Measurements from ENCODE around the gene PNMA1. TPM values are rescaled to one million over a fixed set of nuclear protein-coding genes. Genes with fewer than 3 reads are reported as not detected.

PNMA1 gene, protein sequence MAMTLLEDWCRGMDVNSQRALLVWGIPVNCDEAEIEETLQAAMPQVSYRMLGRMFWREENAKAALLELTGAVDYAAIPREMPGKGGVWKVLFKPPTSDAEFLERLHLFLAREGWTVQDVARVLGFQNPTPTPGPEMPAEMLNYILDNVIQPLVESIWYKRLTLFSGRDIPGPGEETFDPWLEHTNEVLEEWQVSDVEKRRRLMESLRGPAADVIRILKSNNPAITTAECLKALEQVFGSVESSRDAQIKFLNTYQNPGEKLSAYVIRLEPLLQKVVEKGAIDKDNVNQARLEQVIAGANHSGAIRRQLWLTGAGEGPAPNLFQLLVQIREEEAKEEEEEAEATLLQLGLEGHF
- 10 to 100 TPM; 12.6 to 58.0 (median 39.4) TPM for total RNA-seq

- H3K4me1 ChIP-seq = peaks cover 0 to 12% of the 10 kb centered on the region in 2 donors
- peak; percentile 87 for DNase-seq
- no peaks in the 10 kb centered on the region for H3K36me3 ChIP-seq
- no peaks in the 10 kb centered on the region for H3K9me3 ChIP-seq
- H3K27me3 ChIP-seq = no peaks in the 10 kb centered on the region
- intact Hi-C loops (cut with DNase I; ENCODE audit: low total_unique reads) = no loop called here
- peak within 1 kb of the TSS; percentile 90 to 96 for H3K4me3 ChIP-seq
- peak; percentile 82 to 91 for TF ChIP-seq POLR2A (IDR thresholded peaks at IDR 0.05)
- TF ChIP-seq, protein P1, sequence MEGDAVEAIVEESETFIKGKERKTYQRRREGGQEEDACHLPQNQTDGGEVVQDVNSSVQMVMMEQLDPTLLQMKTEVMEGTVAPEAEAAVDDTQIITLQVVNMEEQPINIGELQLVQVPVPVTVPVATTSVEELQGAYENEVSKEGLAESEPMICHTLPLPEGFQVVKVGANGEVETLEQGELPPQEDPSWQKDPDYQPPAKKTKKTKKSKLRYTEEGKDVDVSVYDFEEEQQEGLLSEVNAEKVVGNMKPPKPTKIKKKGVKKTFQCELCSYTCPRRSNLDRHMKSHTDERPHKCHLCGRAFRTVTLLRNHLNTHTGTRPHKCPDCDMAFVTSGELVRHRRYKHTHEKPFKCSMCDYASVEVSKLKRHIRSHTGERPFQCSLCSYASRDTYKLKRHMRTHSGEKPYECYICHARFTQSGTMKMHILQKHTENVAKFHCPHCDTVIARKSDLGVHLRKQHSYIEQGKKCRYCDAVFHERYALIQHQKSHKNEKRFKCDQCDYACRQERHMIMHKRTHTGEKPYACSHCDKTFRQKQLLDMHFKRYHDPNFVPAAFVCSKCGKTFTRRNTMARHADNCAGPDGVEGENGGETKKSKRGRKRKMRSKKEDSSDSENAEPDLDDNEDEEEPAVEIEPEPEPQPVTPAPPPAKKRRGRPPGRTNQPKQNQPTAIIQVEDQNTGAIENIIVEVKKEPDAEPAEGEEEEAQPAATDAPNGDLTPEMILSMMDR (IDR thresholded peaks at IDR 0.05) = peak in 1 of 4 experiments; percentile 8
- H3K27ac ChIP-seq = peak within 1 kb of the TSS; percentile 95 to 96
Measured at GRCh38 chr14:73713803-73714655, at the start of gene PNMA1. Gene PNMA1 (minus strand): TSS chr14:73714384. CDS start chr14:73713639, 745 bp downstream.

DNA sequence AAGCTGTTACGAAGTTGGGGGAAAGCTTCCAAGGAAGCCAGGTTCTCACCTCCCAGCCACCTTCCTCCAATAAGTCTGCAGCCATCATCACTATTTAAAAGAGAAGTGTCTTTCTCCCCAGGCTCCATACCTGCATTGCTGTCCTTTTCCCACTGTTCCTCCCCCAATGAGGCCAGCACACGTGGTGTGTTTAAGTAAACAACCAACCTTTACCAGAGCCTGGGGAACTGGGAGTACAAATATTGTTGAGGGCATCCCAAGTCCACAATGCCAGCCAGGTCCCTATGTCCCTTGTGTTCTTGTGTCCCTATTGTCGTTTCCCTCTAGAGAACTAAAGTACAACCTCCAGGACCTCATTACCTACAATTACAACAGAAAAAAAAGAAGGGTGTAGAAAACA lies 49.2 kb upstream of the PNMA1 start:
- TF ChIP-seq POLR2A (IDR thresholded peaks at IDR 0.05) = no peak
- TF ChIP-seq, protein P1 (IDR thresholded peaks at IDR 0.05) = no peak
- Histone ChIP-seq H3K9me3 (no peaks in the 10 kb centered on the region), H3K27ac (peak overlapping the region in 1 of 2 donors; percentile 95), H3K4me1 (peaks cover 29 to 39% of the 10 kb centered on the region in 2 donors), H3K27me3 (no peaks in the 10 kb centered on the region), H3K36me3 (no peaks in the 10 kb centered on the region), H3K4me3 (no peak overlapping the region)
- intact Hi-C loops (cut with DNase I; ENCODE audit: low total_unique reads) = no loop called here
- DNase-seq = no peak

GRCh38 chr14:73762375-73762822 lies 48.2 kb upstream of the PNMA1 start:
- H3K4me3 ChIP-seq = no peak overlapping the region
- TF ChIP-seq, protein P1 (IDR thresholded peaks at IDR 0.05) = no peak
- peak overlapping the region; percentile 95 to 97 for H3K27ac ChIP-seq
- no peak for DNase-seq
- H3K4me1 ChIP-seq = peaks cover 37 to 42% of the 10 kb centered on the region in 2 donors
- H3K9me3 ChIP-seq = no peaks in the 10 kb centered on the region
- H3K36me3 ChIP-seq = no peaks in the 10 kb centered on the region
- intact Hi-C loops (cut with DNase I; ENCODE audit: low total_unique reads) = no loop called here
- H3K27me3 ChIP-seq = no peaks in the 10 kb centered on the region

- H3K27me3 ChIP-seq = no peaks in the 10 kb centered on the region
- H3K4me1 ChIP-seq = peaks cover 39 to 46% of the 10 kb centered on the region in 2 donors
- intact Hi-C loops (cut with DNase I; ENCODE audit: low total_unique reads) = no loop called here
- no peaks in the 10 kb centered on the region for H3K36me3 ChIP-seq
- H3K27ac ChIP-seq = peak overlapping the region; percentile 95 to 97
- peak in 1 of 2 donors; percentile 31 for DNase-seq
- H3K9me3 ChIP-seq = no peaks in the 10 kb centered on the region
- TF ChIP-seq, protein P1 (IDR thresholded peaks at IDR 0.05) = no peak
- TF ChIP-seq POLR2A (IDR thresholded peaks at IDR 0.05) = no peak
- no peak overlapping the region for H3K4me3 ChIP-seq
Measured at GRCh38 chr14:73761618-73762355, 47.6 kb upstream of the PNMA1 start.
